Measurements from ENCODE around the gene POLR1G. TPM values are rescaled to one million over a fixed set of nuclear protein-coding genes. Genes with fewer than 3 reads are reported as not detected.

The POLR1G gene
- total RNA-seq, 1 experiment from 2014 or later = 6.2 TPM

GRCh38 chr19:45446295-45446694 lies 39.9 kb downstream of the POLR1G start:
- peak; percentile 50 for DNase-seq (ENCODE audit: low read depth)

DNA sequence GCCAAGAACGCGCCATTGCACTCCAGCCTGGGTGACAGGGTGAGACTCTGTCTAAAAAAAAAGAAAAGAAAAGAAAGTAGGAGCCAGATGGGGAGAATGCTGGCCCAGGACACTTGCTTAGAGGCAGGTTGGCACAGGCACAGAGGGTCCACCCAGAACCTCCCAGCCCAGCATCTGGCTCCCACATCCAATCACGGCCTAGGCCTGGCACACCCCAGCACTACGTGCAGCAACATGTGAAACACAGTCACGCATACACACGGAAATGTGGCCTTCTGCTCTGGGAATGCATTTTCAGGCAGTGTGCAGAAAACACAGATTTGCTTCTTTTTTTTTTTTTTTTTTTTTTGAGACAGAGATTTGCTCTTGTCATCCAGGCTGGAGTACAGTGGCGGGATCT lies 40.5 kb downstream of the POLR1G start:
- no peak for DNase-seq (ENCODE audit: low read depth)

- DNase-seq (ENCODE audit: low read depth) = no peak
These were observed 41.9 kb downstream of the POLR1G start for GRCh38 chr19:45448425-45448756.

- no peak for DNase-seq (ENCODE audit: low read depth)
These were observed 42.4 kb downstream of the POLR1G start for GRCh38 chr19:45448887-45449299.

DNA sequence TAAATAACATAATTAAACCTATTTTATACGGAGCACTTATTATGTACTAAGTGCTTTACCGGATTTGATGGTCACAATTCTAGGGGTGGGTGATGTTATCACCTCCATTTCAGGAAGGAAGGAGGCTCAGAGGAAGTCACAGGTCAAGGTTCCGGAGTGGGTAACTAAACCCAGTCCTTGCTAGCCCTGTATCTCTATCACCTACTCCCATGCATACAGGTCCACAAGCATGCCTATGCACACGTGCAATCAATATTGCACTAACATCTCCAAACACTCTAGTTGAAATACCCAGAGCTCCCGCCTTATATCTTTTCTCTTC lies 43.5 kb downstream of the POLR1G start:
- DNase-seq (ENCODE audit: low read depth) = no peak

GRCh38 chr19:45451131-45451849 lies 44.8 kb downstream of the POLR1G start:
- peak; percentile 71 for DNase-seq (ENCODE audit: low read depth)

- DNase-seq (ENCODE audit: low read depth) = no peak
These were observed 45.5 kb downstream of the POLR1G start for GRCh38 chr19:45451850-45452387.

GRCh38 chr19:45455707-45456499 lies 49.5 kb downstream of the POLR1G start:
- DNase-seq (ENCODE audit: low read depth) = peak; percentile 99

- no peak for DNase-seq (ENCODE audit: low read depth)
These were observed 50.0 kb downstream of the POLR1G start for GRCh38 chr19:45456500-45456815.

DNA sequence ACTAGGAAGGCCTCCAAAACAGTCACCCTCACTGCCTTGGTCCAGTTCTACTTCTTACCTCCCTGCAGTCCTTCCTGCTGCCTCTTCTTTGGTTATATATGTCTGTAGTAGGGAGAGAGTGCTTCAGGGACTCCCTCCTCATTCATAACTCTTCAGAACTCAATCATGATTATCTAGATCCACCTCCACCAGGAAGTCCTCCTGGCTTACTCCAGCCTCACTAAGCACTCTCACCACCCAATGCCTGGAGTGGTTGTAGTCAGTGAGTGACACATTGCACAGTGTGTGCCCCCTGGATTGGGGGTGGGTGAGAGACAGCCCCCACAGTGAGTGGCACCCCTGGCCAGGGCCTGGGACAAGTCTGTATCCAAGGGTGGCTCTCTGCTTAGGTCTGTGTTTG lies 51.3 kb downstream of the POLR1G start:
- no peak for DNase-seq (ENCODE audit: low read depth)

Other genes starting within 250 kb of the POLR1G start
- gene NKPD1, start 245.7 kb upstream of the POLR1G start, total RNA-seq (2014; rRNA removed; shearing (Covaris generic)) = 0.12 and 0.20 TPM in 2 replicates
- gene TRAPPC6A, start 228.4 kb upstream of the POLR1G start, total RNA-seq (2014; rRNA removed; shearing (Covaris generic)) = 6.5 and 8.4 TPM in 2 replicates
- gene BLOC1S3, start 227.9 kb upstream of the POLR1G start, total RNA-seq (2014; rRNA removed; shearing (Covaris generic)) = 4.0 and 6.4 TPM in 2 replicates
- not detected in 2 replicates for gene EXOC3L2, start 161.2 kb upstream of the POLR1G start, total RNA-seq (2014; rRNA removed; shearing (Covaris generic))
- 6.6 and 7.3 TPM in 2 replicates for gene MARK4, start 155.4 kb upstream of the POLR1G start, total RNA-seq (2014; rRNA removed; shearing (Covaris generic))
- gene CKM, start 83.8 kb upstream of the POLR1G start, total RNA-seq (2014; rRNA removed; shearing (Covaris generic)) = 0.20 and 0.24 TPM in 2 replicates
- 0.36 and 1.2 TPM in 2 replicates for gene KLC3, start 65.9 kb upstream of the POLR1G start, total RNA-seq (2014; rRNA removed; shearing (Covaris generic))
- 15.7 and 17.4 TPM in 2 replicates for gene ERCC2, start 36.1 kb upstream of the POLR1G start, total RNA-seq (2014; rRNA removed; shearing (Covaris generic))
- 4.5 and 5.3 TPM in 2 replicates for gene PPP1R13L, start 1.6 kb upstream of the POLR1G start, total RNA-seq (2014; rRNA removed; shearing (Covaris generic))
- gene ERCC1, start 17.3 kb downstream of the POLR1G start, total RNA-seq (2014; rRNA removed; shearing (Covaris generic)) = 138 and 144 TPM in 2 replicates
- 0.96 and 1.6 TPM in 2 replicates for gene FOSB, start 61.4 kb downstream of the POLR1G start, total RNA-seq (2014; rRNA removed; shearing (Covaris generic))
- gene RTN2, start 90.4 kb downstream of the POLR1G start, total RNA-seq (2014; rRNA removed; shearing (Covaris generic)) = 12.9 TPM in 2 replicates
- 1.8 and 2.3 TPM in 2 replicates for gene PPM1N, start 91.8 kb downstream of the POLR1G start, total RNA-seq (2014; rRNA removed; shearing (Covaris generic))
- gene VASP, start 100.8 kb downstream of the POLR1G start, total RNA-seq (2014; rRNA removed; shearing (Covaris generic)) = 53.8 and 79.1 TPM in 2 replicates
- gene OPA3, start 178.2 kb downstream of the POLR1G start, total RNA-seq (2014; rRNA removed; shearing (Covaris generic)) = 5.2 and 8.4 TPM in 2 replicates
- 0.10 TPM in 1 of 2 replicates, not detected in the other for gene GPR4, start 195.6 kb downstream of the POLR1G start, total RNA-seq (2014; rRNA removed; shearing (Covaris generic))
- 14.4 and 20.2 TPM in 2 replicates for gene EML2, start 232.8 kb downstream of the POLR1G start, total RNA-seq (2014; rRNA removed; shearing (Covaris generic))

All from RPMI7951 (cell line).